Natural killer cell (primary cell): ENCODE results near the gene VMO1. TPM values are rescaled to one million over a fixed set of nuclear protein-coding genes. Genes with fewer than 3 reads are reported as not detected.
A peak's percentile ranks its signal among the peaks of the same experiment; 100 is the strongest.

Experiments used
- ATAC-seq, 3 donors: fragments of 150-1000 bp in 2 of 3; fragments of 200-7000 bp in 1 of 3; cut with Tn5 transposase; 1 replicate in 1 of 3; 2 replicates in 2 of 3; pipeline ENCODE4 v1.10.0; 2021; ENCODE audit warnings: mild to moderate bottlenecking in 2 of 3, moderate library complexity in 2 of 3
- DNase-seq, 2 donors: peaks; one replicate each; pipeline versions ENCODE4 v3.0.0 to v3.0.0-alpha.2; 2013 to 2021; ENCODE audit warnings: mixed read lengths in 1 of 2
- H3K27ac ChIP-seq: one replicate; pipeline ENCODE4 v1.5.1; 2013; ENCODE audit warnings: mild to moderate bottlenecking, low read length
- H3K27me3 ChIP-seq: one replicate; pipeline ENCODE4 v1.6.1; 2013; ENCODE audit warnings: low read length; ENCODE audit not compliant: control insufficient read depth, insufficient read depth
- H3K36me3 ChIP-seq: one replicate; pipeline ENCODE4 v1.6.1; 2013; ENCODE audit warnings: low read length; ENCODE audit not compliant: control insufficient read depth, insufficient read depth
- H3K4me1 ChIP-seq: one replicate; pipeline ENCODE4 v1.6.1; 2013; ENCODE audit warnings: low read length; ENCODE audit not compliant: control insufficient read depth, insufficient read depth
- H3K4me3 ChIP-seq: one replicate; pipeline ENCODE4 v1.5.1; 2013; ENCODE audit warnings: low read length
- H3K9me3 ChIP-seq: one replicate; pipeline ENCODE4 v1.6.1; 2013; ENCODE audit warnings: low read length; ENCODE audit not compliant: control insufficient read depth, insufficient read depth
- H3K27ac Mint-ChIP-seq, 2 donors: one replicate each; pipeline ENCODE4 v1.8.0; 2022; ENCODE audit warnings: mild to moderate bottlenecking in 2 of 2, mixed read lengths in 2 of 2, moderate library complexity in 1 of 2
- H3K27me3 Mint-ChIP-seq, 2 donors: one replicate each; pipeline ENCODE4 v1.8.0; 2022; ENCODE audit warnings: low read depth in 2 of 2, mixed read lengths in 2 of 2
- H3K36me3 Mint-ChIP-seq: one replicate; pipeline ENCODE4 v1.8.0; 2022; ENCODE audit warnings: mixed read lengths
- H3K4me1 Mint-ChIP-seq, 2 donors: one replicate each; pipeline ENCODE4 v1.8.0; 2022; ENCODE audit warnings: mixed read lengths in 2 of 2
- H3K4me3 Mint-ChIP-seq: one replicate; pipeline ENCODE4 v1.8.0; 2022; ENCODE audit warnings: mild to moderate bottlenecking, moderate library complexity, mixed read lengths
- H3K9me3 Mint-ChIP-seq, 2 donors: one replicate each; pipeline ENCODE4 v1.8.0; 2022; ENCODE audit warnings: mixed read lengths in 2 of 2
- WGBS: methylation state at CpG from one replicate; pipeline ENCODE4 v1.1.7; 2013; ENCODE audit warnings: missing lambda C conversion rate; ENCODE audit not compliant: insufficient coverage; 5-methylcytosine and 5-hydroxymethylcytosine counted together
- intact Hi-C: fragments of 100-400 bp; cut with micrococcal nuclease; formaldehyde crosslinking; loops from one replicate; pipeline ENCODE4 v1.14.2; 2022
- total RNA-seq, 4 donors: library from RNA; stranded (reverse); fragments of 120-200 nt in 1 of 4; gene quantifications; one replicate each; pipeline versions ENCODE4 v1.2.3 to v1.2.4, GENCODE V29; 2013 to 2022
- TF ChIP-seq, protein P1 (sequence below): fragments of 200-600 bp; IDR thresholded peaks from one replicate; pipeline ENCODE4 v1.8.0; 2022; ENCODE audit warnings: antibody characterized with exemption

Gene VMO1
- total RNA-seq, 3 donors from 2014 or later (not counting 1 experiment from before 2014, with no cell fraction given), result 1.2 to 4.8 (median 1.3) TPM

DNA sequence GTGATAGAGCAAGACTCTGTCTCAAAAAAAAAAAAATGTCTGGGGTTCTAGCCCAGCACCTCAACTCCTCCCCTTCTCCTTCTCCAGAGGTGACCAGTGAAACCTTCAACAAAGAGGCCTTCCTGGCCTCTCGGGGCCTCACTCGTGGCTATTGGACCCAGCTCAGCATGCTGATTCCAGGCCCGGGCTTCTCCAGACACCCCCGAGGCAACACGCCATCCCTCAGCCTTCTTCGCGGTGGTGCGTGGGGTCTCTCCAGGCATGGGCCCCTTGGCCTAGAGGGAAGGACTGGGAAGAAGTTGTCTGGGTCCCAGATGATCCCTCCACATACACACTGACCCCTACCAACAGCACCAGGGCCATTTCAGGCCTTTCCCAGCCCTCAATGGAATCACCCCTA, 42.9 kb downstream of the VMO1 start:
- Histone ChIP-seq H3K27me3 (peaks cover 21% of the 10 kb centered on the region), H3K4me3 (no peak overlapping the region), H3K36me3 (no peaks in the 10 kb centered on the region), H3K27ac (no peak overlapping the region), H3K4me1 (peaks cover 27% of the 10 kb centered on the region), H3K9me3 (no peaks in the 10 kb centered on the region)
- TF ChIP-seq, protein P1, sequence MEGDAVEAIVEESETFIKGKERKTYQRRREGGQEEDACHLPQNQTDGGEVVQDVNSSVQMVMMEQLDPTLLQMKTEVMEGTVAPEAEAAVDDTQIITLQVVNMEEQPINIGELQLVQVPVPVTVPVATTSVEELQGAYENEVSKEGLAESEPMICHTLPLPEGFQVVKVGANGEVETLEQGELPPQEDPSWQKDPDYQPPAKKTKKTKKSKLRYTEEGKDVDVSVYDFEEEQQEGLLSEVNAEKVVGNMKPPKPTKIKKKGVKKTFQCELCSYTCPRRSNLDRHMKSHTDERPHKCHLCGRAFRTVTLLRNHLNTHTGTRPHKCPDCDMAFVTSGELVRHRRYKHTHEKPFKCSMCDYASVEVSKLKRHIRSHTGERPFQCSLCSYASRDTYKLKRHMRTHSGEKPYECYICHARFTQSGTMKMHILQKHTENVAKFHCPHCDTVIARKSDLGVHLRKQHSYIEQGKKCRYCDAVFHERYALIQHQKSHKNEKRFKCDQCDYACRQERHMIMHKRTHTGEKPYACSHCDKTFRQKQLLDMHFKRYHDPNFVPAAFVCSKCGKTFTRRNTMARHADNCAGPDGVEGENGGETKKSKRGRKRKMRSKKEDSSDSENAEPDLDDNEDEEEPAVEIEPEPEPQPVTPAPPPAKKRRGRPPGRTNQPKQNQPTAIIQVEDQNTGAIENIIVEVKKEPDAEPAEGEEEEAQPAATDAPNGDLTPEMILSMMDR, result no peak
- no peak for DNase-seq
- Mint-ChIP-seq H3K27me3 (peaks cover 24 to 57% of the 10 kb centered on the region in 2 donors), H3K27ac (no peak overlapping the region), H3K4me3 (no peak overlapping the region), H3K4me1 (peaks cover 22 to 36% of the 10 kb centered on the region in 2 donors), H3K9me3 (no peaks in the 10 kb centered on the region), H3K36me3 (no peaks in the 10 kb centered on the region)
- intact Hi-C loops, result no loop called here
- WGBS, result 86% methylated on average over 8 of the region's 8 CpGs
- no peak for ATAC-seq

DNA sequence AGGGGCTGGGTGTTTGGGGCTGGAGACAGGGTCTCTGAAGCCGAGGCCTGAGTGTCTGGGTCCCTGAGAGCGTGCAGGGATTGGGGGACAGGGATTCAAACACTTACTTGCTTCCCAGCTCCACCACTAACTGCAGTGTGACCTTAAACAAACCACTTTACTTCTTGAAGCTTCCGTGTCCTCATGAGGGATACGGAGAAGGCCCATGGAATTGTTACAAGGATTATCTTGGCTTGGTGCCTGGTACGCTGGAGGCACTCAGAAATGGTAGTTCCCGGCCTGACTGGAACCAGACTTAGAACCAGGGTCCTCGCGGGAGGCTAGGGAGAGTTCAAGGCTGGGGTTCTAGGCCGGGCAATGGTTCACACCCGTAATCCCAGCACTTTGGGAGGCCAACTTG, 43.5 kb downstream of the VMO1 start:
- Histone ChIP-seq H3K4me1 (peaks cover 27% of the 10 kb centered on the region), H3K27me3 (peaks cover 21% of the 10 kb centered on the region), H3K27ac (no peak overlapping the region), H3K4me3 (no peak overlapping the region), H3K36me3 (no peaks in the 10 kb centered on the region), H3K9me3 (no peaks in the 10 kb centered on the region)
- Mint-ChIP-seq H3K36me3 (no peaks in the 10 kb centered on the region), H3K27ac (no peak overlapping the region), H3K4me3 (no peak overlapping the region), H3K9me3 (no peaks in the 10 kb centered on the region), H3K4me1 (peaks cover 17 to 32% of the 10 kb centered on the region in 2 donors), H3K27me3 (peaks cover 20 to 55% of the 10 kb centered on the region in 2 donors)
- intact Hi-C loops, result no loop called here
- DNase-seq (no peak), ATAC-seq (no peak)
- WGBS, result 95% methylated on average over 10 of the region's 10 CpGs
- TF ChIP-seq, protein P1, result no peak

DNA sequence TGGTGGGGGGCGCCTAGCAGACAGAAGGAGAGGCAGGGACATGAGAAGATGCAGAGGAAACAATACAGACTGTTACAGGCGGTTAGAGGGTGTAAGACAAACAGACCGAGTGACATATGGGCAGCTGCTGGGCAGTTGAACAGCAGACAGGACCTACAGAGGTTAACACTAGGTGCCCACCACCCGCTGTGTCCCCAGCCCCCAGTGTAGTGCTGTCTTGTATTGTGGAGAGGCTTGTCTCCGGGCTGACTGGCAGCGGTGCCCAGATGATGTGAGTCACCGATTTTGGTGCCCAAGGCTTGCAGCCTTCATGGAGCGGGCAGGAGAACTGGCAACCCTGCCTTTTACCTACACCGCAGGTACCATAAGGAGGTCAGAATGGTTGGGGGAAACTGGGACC, 44.0 kb downstream of the VMO1 start:
- DNase-seq, result no peak
- no peak for ATAC-seq
- Histone ChIP-seq H3K27ac (no peak overlapping the region), H3K4me3 (no peak overlapping the region), H3K4me1 (peaks cover 27% of the 10 kb centered on the region), H3K36me3 (no peaks in the 10 kb centered on the region), H3K9me3 (no peaks in the 10 kb centered on the region), H3K27me3 (peaks cover 21% of the 10 kb centered on the region)
- no peak overlapping the region for H3K4me3 Mint-ChIP-seq
- no peaks in the 10 kb centered on the region for H3K36me3 Mint-ChIP-seq
- peaks cover 18 to 55% of the 10 kb centered on the region in 2 donors for H3K27me3 Mint-ChIP-seq
- TF ChIP-seq, protein P1, result no peak
- H3K27ac Mint-ChIP-seq, result peak overlapping the region in 1 of 2 donors; percentile 16
- WGBS, result 91% methylated on average over 9 of the region's 9 CpGs
- H3K9me3 Mint-ChIP-seq, result no peaks in the 10 kb centered on the region
- intact Hi-C loops, result no loop called here
- peaks cover 16 to 31% of the 10 kb centered on the region in 2 donors for H3K4me1 Mint-ChIP-seq

DNA sequence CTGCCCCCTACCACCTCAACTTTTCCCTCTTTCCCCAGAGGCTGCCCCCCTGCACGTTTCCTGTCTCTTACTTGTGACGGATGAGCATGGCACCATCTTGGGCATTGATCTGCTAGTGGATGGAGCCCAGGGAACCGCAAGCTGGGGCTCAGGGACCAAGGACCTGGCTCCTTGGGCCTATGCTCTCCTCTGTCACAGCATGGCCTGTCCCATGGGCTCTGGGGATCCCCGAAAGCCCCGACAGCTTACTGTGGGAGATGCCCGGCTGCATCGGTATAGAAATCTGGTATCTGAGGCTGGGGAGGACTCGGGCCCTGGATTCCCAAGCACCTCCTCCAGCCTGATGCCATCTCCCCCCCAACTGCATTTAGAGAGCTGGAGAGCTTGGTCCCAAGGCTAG, 44.6 kb downstream of the VMO1 start:
- peaks cover 18 to 52% of the 10 kb centered on the region in 2 donors for H3K27me3 Mint-ChIP-seq
- WGBS, result 94% methylated on average over 8 of the region's 8 CpGs

More for the DNA sequence above, 44.6 kb downstream of the VMO1 start:
- intact Hi-C loops, result no loop called here
- DNase-seq (no peak), ATAC-seq (no peak)
- H3K4me1 ChIP-seq, result peaks cover 27% of the 10 kb centered on the region
- no peak overlapping the region for H3K27ac ChIP-seq
- no peak overlapping the region for H3K4me3 ChIP-seq
- TF ChIP-seq, protein P1, result no peak
- no peaks in the 10 kb centered on the region for H3K36me3 ChIP-seq
- peaks cover 21% of the 10 kb centered on the region for H3K27me3 ChIP-seq
- no peaks in the 10 kb centered on the region for H3K9me3 Mint-ChIP-seq
- H3K36me3 Mint-ChIP-seq, result no peaks in the 10 kb centered on the region
- peak overlapping the region in 1 of 2 donors; percentile 16 for H3K27ac Mint-ChIP-seq
- H3K4me3 Mint-ChIP-seq, result peak overlapping the region; percentile 71
- H3K4me1 Mint-ChIP-seq, result peaks cover 16 to 31% of the 10 kb centered on the region in 2 donors
- no peaks in the 10 kb centered on the region for H3K9me3 ChIP-seq
